ENCODE measurements around the gene TNN. TPM values are rescaled to one million over a fixed set of nuclear protein-coding genes. Genes with fewer than 3 reads are reported as not detected.

Gene TNN
- total and polyA plus RNA-seq, 2 donors: 0.27 to 0.38 TPM

DNA sequence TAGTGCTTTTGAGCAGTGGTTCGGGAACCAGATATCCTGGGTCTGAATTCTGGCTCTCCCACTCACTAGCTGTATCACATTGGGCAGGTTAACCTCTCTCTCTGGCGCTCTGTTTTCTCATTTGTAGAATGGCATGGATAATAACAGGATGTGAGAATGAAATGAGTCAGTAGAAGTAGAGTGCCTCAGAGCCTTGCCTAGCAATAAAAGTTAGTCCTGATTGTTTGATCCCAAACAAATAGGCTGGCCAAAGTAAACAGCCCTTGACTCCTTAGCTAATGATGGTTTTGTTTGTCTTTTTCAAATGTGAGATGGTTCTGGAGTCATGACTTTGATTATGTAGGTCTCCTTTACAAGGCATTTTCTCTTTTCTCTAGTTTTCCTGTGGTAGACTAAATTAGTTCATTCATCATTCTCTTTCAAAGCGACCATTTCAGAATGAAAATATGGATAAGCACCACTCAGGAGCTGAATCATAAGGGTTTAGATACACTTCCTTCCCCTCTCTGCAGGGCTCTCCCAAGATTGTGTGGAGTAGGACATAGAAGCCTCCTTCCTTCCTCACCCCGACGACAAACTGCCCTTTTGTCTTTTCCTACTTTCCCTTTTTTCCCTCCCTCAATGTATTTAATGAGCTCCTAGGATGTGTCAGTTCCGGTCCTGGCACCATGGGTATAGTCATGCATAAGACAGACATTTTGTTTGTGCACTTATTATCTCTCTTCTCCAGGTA is 101.8 kb downstream of the TNN start:
- Histone ChIP-seq H3K4me1 (ENCODE audit: control insufficient read depth in 2 of 2, insufficient read depth in 2 of 2, low read length in 2 of 2) (no peaks in the 10 kb centered on the region), H3K36me3 (ENCODE audit: control insufficient read depth in 2 of 2, insufficient read depth in 2 of 2, low read length in 1 of 2) (peaks cover 25 to 35% of the 10 kb centered on the region in 2 donors), H3K9me3 (ENCODE audit: control insufficient read depth in 2 of 2, insufficient read depth in 1 of 2, low read length in 1 of 2) (no peaks in the 10 kb centered on the region), H3K27ac (ENCODE audit: low read depth in 1 of 2, low read length in 1 of 2) (no peak overlapping the region), H3K27me3 (ENCODE audit: control insufficient read depth in 2 of 2, insufficient read depth in 1 of 2, low read length in 1 of 2) (no peaks in the 10 kb centered on the region), H3K4me3 (ENCODE audit: low read length in 2 of 2) (no peak overlapping the region)
- DNase-seq (ENCODE audit: low read depth in 6 of 9, low spot score in 9 of 9): no peak
- WGBS: 93% methylated on average over 6 of the region's 6 CpGs

DNA sequence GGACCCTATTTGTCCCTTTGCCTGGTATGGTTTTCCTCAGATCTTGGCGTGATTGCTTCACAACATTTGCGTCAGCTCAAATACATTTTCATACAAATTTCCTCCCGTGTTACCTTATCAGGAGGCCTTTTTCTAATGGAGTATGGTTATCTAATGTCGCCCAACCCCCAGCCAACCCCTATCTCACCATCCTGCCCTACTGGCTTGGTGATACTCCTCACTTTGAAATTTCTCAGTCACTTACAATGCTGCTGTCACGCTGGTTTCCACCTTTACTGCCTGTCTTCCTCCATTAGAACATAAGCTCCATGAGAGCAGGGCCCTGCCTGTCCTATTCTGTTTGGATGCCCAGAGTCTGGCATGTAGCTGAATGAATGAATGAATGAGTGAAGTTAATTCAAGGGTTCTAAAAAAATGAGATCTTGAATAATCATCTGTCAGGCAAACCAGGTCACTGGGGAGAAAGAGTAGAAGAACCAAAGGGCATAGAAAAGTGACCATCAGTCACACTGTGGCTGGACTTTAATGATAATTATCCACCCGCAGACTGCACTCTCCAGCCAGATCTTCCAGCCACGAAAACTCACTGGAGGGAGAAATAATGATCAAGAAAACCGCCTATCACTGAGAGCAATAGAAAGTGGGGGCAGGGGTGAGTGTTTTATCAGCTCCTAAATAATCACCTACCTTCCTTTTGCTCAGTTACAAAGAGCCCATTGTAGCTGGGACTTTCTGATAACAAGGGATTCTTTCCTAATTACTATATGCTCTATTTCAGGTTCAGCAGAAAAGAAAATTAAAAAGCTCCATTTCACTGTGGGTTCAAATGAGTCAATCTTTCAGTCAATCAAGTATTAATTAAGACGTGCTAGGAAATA is 103.6 kb downstream of the TNN start:
- no peaks in the 10 kb centered on the region for H3K27me3 ChIP-seq (ENCODE audit: control insufficient read depth in 2 of 2, insufficient read depth in 1 of 2, low read length in 1 of 2)
- H3K9me3 ChIP-seq (ENCODE audit: control insufficient read depth in 2 of 2, insufficient read depth in 1 of 2, low read length in 1 of 2): no peaks in the 10 kb centered on the region
- no peak overlapping the region for H3K4me3 ChIP-seq (ENCODE audit: low read length in 2 of 2)
- WGBS: 97% methylated on average over 9 of the region's 9 CpGs
- H3K27ac ChIP-seq (ENCODE audit: low read depth in 1 of 2, low read length in 1 of 2): no peak overlapping the region
- no peak for DNase-seq (ENCODE audit: low read depth in 6 of 9, low spot score in 9 of 9)
- H3K4me1 ChIP-seq (ENCODE audit: control insufficient read depth in 2 of 2, insufficient read depth in 2 of 2, low read length in 2 of 2): no peaks in the 10 kb centered on the region
- peaks cover 12 to 23% of the 10 kb centered on the region in 2 donors for H3K36me3 ChIP-seq (ENCODE audit: control insufficient read depth in 2 of 2, insufficient read depth in 2 of 2, low read length in 1 of 2)

DNA sequence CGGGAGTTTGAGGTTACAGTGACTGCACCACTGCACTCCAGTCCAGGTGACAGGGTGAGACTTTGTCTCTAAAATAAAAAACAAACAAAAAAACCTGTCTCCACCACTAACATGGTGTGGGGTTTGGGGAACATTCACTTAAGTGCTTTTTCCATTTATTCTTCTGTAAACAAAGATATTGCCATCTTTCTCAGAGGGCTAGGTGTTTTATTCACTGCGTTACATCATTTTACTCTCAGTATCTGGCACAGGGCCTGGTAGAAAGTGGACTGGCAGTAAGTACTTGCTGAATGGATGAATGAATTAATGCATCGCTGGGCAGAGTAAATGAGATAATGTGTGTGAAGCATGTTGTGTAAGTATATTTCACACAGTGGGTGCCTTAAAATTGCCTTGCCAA is 104.9 kb downstream of the TNN start:
- Histone ChIP-seq H3K4me1 (ENCODE audit: control insufficient read depth in 2 of 2, insufficient read depth in 2 of 2, low read length in 2 of 2) (no peaks in the 10 kb centered on the region), H3K4me3 (ENCODE audit: low read length in 2 of 2) (no peak overlapping the region), H3K27me3 (ENCODE audit: control insufficient read depth in 2 of 2, insufficient read depth in 1 of 2, low read length in 1 of 2) (no peaks in the 10 kb centered on the region), H3K36me3 (ENCODE audit: control insufficient read depth in 2 of 2, insufficient read depth in 2 of 2, low read length in 1 of 2) (peaks cover 13 to 20% of the 10 kb centered on the region in 2 donors), H3K9me3 (ENCODE audit: control insufficient read depth in 2 of 2, insufficient read depth in 1 of 2, low read length in 1 of 2) (no peaks in the 10 kb centered on the region), H3K27ac (ENCODE audit: low read depth in 1 of 2, low read length in 1 of 2) (no peak overlapping the region)
- no peak for DNase-seq (ENCODE audit: low read depth in 6 of 9, low spot score in 9 of 9)
- 99% methylated on average over 3 of the region's 3 CpGs for WGBS

DNA sequence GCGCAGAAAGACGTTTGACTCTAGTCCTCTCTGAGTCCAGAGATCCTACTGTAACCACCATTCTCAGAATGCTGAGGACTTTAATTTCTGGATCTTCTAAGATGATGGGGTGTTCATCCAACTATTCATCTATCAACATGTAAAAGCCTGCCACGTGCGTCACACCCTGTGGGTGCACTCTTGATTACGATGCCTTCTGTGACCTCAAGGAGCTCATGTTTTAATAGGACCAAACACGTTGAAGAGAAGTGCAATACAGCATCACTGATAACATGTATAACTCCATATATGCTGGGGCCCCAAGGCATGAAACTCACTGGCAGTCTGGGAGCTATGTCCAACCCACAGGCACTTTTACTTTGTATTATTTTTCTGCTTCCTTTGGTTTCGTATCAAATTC is 105.9 kb downstream of the TNN start:
- 97% methylated on average over 7 of the region's 7 CpGs for WGBS
- Histone ChIP-seq H3K4me1 (ENCODE audit: control insufficient read depth in 2 of 2, insufficient read depth in 2 of 2, low read length in 2 of 2) (no peaks in the 10 kb centered on the region), H3K27ac (ENCODE audit: low read depth in 1 of 2, low read length in 1 of 2) (no peak overlapping the region), H3K27me3 (ENCODE audit: control insufficient read depth in 2 of 2, insufficient read depth in 1 of 2, low read length in 1 of 2) (no peaks in the 10 kb centered on the region), H3K4me3 (ENCODE audit: low read length in 2 of 2) (no peak overlapping the region), H3K36me3 (ENCODE audit: control insufficient read depth in 2 of 2, insufficient read depth in 2 of 2, low read length in 1 of 2) (peaks cover 13 to 21% of the 10 kb centered on the region in 2 donors), H3K9me3 (ENCODE audit: control insufficient read depth in 2 of 2, insufficient read depth in 1 of 2, low read length in 1 of 2) (no peaks in the 10 kb centered on the region)
- no peak for DNase-seq (ENCODE audit: low read depth in 6 of 9, low spot score in 9 of 9)

DNA sequence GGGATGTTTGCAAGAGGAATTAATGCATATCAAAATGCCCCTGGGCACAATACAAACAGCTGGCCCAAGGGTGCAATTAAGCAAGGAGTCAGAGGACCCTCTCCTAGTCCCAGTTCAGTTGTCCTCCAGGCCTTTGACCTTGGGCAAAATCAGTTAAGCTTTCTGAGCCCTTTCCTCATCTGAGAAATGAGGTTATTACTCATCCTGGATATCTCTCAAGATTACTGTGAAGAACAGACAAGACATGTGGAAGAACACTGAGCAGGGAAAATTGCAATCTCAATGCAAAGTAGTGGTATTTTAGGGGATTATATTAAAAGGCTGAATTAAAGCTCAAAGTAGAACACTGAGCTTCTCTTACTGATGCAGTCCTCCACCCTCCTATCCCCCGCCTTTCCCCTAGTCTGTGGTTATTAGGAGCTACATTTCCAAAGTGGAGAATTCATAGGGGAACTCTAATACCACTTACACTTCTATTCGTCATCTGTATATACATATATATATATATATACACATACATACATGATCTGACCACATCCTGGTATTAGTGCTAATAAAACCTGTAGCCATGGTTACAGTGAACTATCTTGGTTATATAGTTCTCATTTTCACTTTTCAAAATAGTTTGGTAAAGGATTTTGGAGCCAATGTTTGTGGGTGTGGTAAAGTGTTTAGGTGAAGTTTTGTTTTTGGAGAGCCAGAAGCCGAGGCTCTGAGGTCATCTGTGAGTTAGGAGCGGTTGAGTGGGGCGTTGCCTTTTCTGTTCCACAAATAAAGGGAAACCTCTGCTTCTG is 106.9 kb downstream of the TNN start:
- no peaks in the 10 kb centered on the region for H3K27me3 ChIP-seq (ENCODE audit: control insufficient read depth in 2 of 2, insufficient read depth in 1 of 2, low read length in 1 of 2)
- 96% methylated on average over 5 of the region's 5 CpGs for WGBS
- no peak overlapping the region for H3K27ac ChIP-seq (ENCODE audit: low read depth in 1 of 2, low read length in 1 of 2)
- H3K9me3 ChIP-seq (ENCODE audit: control insufficient read depth in 2 of 2, insufficient read depth in 1 of 2, low read length in 1 of 2): no peaks in the 10 kb centered on the region
- H3K36me3 ChIP-seq (ENCODE audit: control insufficient read depth in 2 of 2, insufficient read depth in 2 of 2, low read length in 1 of 2): peaks cover 13 to 15% of the 10 kb centered on the region in 2 donors
- no peak for DNase-seq (ENCODE audit: low read depth in 6 of 9, low spot score in 9 of 9)
- no peaks in the 10 kb centered on the region for H3K4me1 ChIP-seq (ENCODE audit: control insufficient read depth in 2 of 2, insufficient read depth in 2 of 2, low read length in 2 of 2)
- no peak overlapping the region for H3K4me3 ChIP-seq (ENCODE audit: low read length in 2 of 2)

DNA sequence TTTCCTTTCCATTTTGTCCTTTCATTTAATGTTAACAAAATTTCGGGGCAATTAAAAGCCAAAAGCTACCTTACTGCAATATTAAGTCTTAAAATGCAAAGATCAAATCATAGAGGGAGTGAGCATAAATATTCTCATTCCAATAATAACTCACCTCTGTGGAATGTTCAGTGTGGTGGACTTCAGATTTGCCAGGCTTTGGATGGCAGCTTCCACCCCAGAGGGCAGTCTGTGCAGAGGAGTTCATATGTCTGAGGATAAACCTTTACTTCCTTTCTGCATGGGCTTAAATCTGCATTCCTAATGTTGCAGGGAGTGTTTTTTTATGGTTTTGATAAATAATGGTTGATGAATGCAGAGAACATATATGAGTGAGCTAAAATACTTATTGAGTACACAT is 108.6 kb downstream of the TNN start:
- Histone ChIP-seq H3K4me1 (ENCODE audit: control insufficient read depth in 2 of 2, insufficient read depth in 2 of 2, low read length in 2 of 2) (peaks cover 0 to 3% of the 10 kb centered on the region in 2 donors), H3K27me3 (ENCODE audit: control insufficient read depth in 2 of 2, insufficient read depth in 1 of 2, low read length in 1 of 2) (no peaks in the 10 kb centered on the region), H3K27ac (ENCODE audit: low read depth in 1 of 2, low read length in 1 of 2) (no peak overlapping the region), H3K36me3 (ENCODE audit: control insufficient read depth in 2 of 2, insufficient read depth in 2 of 2, low read length in 1 of 2) (peaks cover 8 to 15% of the 10 kb centered on the region in 2 donors), H3K9me3 (ENCODE audit: control insufficient read depth in 2 of 2, insufficient read depth in 1 of 2, low read length in 1 of 2) (no peaks in the 10 kb centered on the region), H3K4me3 (ENCODE audit: low read length in 2 of 2) (no peak overlapping the region)
- WGBS: 97% methylated on average over 1 of the region's 1 CpG
- no peak for DNase-seq (ENCODE audit: low read depth in 6 of 9, low spot score in 9 of 9)

DNA sequence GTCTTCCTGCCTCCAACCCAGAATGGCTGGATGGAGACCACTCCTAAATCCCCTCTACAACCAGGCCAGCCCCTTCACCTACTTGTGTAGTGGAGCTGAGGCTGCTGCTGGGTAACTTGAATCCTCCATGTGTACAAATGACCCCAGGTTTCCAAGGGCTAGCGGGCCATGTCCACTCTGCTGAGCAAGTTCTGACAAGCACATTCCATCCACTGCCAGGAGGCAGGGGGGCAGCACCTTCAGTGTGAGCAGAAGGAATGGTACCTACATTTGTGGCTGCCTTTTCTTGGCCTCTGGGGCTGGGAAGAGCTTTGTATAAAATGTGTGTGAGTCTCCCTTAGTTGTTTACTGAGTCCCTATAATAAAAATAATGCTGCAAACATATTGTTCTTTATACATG is 110.4 kb downstream of the TNN start:
- WGBS: 98% methylated on average over 1 of the region's 1 CpG
- Histone ChIP-seq H3K4me3 (ENCODE audit: low read length in 2 of 2) (no peak overlapping the region), H3K4me1 (ENCODE audit: control insufficient read depth in 2 of 2, insufficient read depth in 2 of 2, low read length in 2 of 2) (peaks cover 8 to 14% of the 10 kb centered on the region in 2 donors), H3K27me3 (ENCODE audit: control insufficient read depth in 2 of 2, insufficient read depth in 1 of 2, low read length in 1 of 2) (no peaks in the 10 kb centered on the region), H3K36me3 (ENCODE audit: control insufficient read depth in 2 of 2, insufficient read depth in 2 of 2, low read length in 1 of 2) (peaks cover 8 to 15% of the 10 kb centered on the region in 2 donors), H3K27ac (ENCODE audit: low read depth in 1 of 2, low read length in 1 of 2) (no peak overlapping the region), H3K9me3 (ENCODE audit: control insufficient read depth in 2 of 2, insufficient read depth in 1 of 2, low read length in 1 of 2) (no peaks in the 10 kb centered on the region)
- no peak for DNase-seq (ENCODE audit: low read depth in 6 of 9, low spot score in 9 of 9)

DNA sequence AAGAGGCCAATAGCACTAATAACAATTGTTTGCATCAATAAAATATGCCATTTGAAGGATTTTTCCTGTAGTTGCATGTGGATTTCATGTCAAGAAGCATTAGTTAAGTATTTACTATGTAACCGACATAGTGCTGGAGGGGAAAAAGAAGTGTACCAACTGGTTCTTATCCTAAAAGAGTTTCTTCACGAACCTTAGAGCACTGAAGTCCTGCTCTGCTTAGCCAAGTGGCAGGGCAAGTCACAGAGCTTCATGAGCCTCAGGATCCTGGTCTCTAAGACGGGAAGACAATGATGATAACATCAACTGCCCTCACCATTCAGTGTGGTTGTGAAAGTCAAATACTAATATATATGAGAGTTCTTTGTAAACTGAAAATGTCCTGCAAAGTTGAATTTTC is 110.8 kb downstream of the TNN start:
- Histone ChIP-seq H3K9me3 (ENCODE audit: control insufficient read depth in 2 of 2, insufficient read depth in 1 of 2, low read length in 1 of 2) (no peaks in the 10 kb centered on the region), H3K27me3 (ENCODE audit: control insufficient read depth in 2 of 2, insufficient read depth in 1 of 2, low read length in 1 of 2) (no peaks in the 10 kb centered on the region), H3K4me3 (ENCODE audit: low read length in 2 of 2) (no peak overlapping the region), H3K4me1 (ENCODE audit: control insufficient read depth in 2 of 2, insufficient read depth in 2 of 2, low read length in 2 of 2) (peaks cover 12 to 18% of the 10 kb centered on the region in 2 donors), H3K36me3 (ENCODE audit: control insufficient read depth in 2 of 2, insufficient read depth in 2 of 2, low read length in 1 of 2) (peaks cover 8 to 15% of the 10 kb centered on the region in 2 donors), H3K27ac (ENCODE audit: low read depth in 1 of 2, low read length in 1 of 2) (no peak overlapping the region)
- WGBS: 95% methylated on average over 3 of the region's 3 CpGs
- no peak for DNase-seq (ENCODE audit: low read depth in 6 of 9, low spot score in 9 of 9)

Measured in thymus (tissue), 11 donors.